ENCODE data around the gene CFAP73. TPM values are rescaled to one million over a fixed set of nuclear protein-coding genes. Genes with fewer than 3 reads are reported as not detected.

Gene CFAP73
- total RNA-seq, 2 donors from 2014 or later = not detected

GRCh38 chr12:113151655-113152054, 2.1 kb downstream of the CFAP73 start:
- ATAC-seq (ENCODE audit: insufficient number of reproducible peaks, low FRiP score, low read depth) (no peak), DNase-seq (ENCODE audit: low spot score) (no peak)
- Histone ChIP-seq H3K4me3 (no peak overlapping the region), H3K36me3 (no peaks in the 10 kb centered on the region), H3K9me3 (peaks cover 3% of the 10 kb centered on the region), H3K27me3 (replicated peaks; ENCODE audit: insufficient read depth) (no peaks in the 10 kb centered on the region), H3K4me1 (ENCODE audit: control insufficient read depth in 1 of 2, low read depth in 2 of 2) (peaks cover 9 to 28% of the 10 kb centered on the region in 2 donors), H3K27ac (no peak overlapping the region)
- no peak for TF ChIP-seq CTCF (IDR thresholded peaks at IDR 0.05)

- peaks cover 9 to 28% of the 10 kb centered on the region in 2 donors for H3K4me1 ChIP-seq (ENCODE audit: control insufficient read depth in 1 of 2, low read depth in 2 of 2)
- H3K4me3 ChIP-seq = peak overlapping the region; percentile 72
- ATAC-seq (ENCODE audit: insufficient number of reproducible peaks, low FRiP score, low read depth) = no peak
- no peaks in the 10 kb centered on the region for H3K36me3 ChIP-seq
- no peaks in the 10 kb centered on the region for H3K9me3 ChIP-seq
- no peak for TF ChIP-seq CTCF (IDR thresholded peaks at IDR 0.05)
- no peak for DNase-seq (ENCODE audit: low spot score)
- no peaks in the 10 kb centered on the region for H3K27me3 ChIP-seq (replicated peaks; ENCODE audit: insufficient read depth)
- H3K27ac ChIP-seq = no peak overlapping the region
These were observed 2.8 kb downstream of the CFAP73 start for GRCh38 chr12:113152196-113152834.

- H3K4me1 ChIP-seq (ENCODE audit: control insufficient read depth in 1 of 2, low read depth in 2 of 2) = peaks cover 9 to 28% of the 10 kb centered on the region in 2 donors
- no peak overlapping the region for H3K27ac ChIP-seq
- peak overlapping the region; percentile 72 for H3K4me3 ChIP-seq
- TF ChIP-seq CTCF (IDR thresholded peaks at IDR 0.05) = peak; percentile 15
- no peaks in the 10 kb centered on the region for H3K9me3 ChIP-seq
- ATAC-seq (ENCODE audit: insufficient number of reproducible peaks, low FRiP score, low read depth) (no peak), DNase-seq (ENCODE audit: low spot score) (no peak)
- peaks cover 4% of the 10 kb centered on the region for H3K36me3 ChIP-seq
- no peaks in the 10 kb centered on the region for H3K27me3 ChIP-seq (replicated peaks; ENCODE audit: insufficient read depth)
These were observed 3.6 kb downstream of the CFAP73 start for GRCh38 chr12:113152835-113153814.

- no peaks in the 10 kb centered on the region for H3K27me3 ChIP-seq (replicated peaks; ENCODE audit: insufficient read depth)
- H3K4me3 ChIP-seq = peak overlapping the region; percentile 26
- peaks cover 16% of the 10 kb centered on the region for H3K36me3 ChIP-seq
- H3K4me1 ChIP-seq (ENCODE audit: control insufficient read depth in 1 of 2, low read depth in 2 of 2) = peaks cover 9 to 28% of the 10 kb centered on the region in 2 donors
- H3K9me3 ChIP-seq = no peaks in the 10 kb centered on the region
- TF ChIP-seq CTCF (IDR thresholded peaks at IDR 0.05) = no peak
- DNase-seq (ENCODE audit: low spot score) (no peak), ATAC-seq (ENCODE audit: insufficient number of reproducible peaks, low FRiP score, low read depth) (no peak)
- H3K27ac ChIP-seq = no peak overlapping the region
These were observed 4.9 kb downstream of the CFAP73 start for GRCh38 chr12:113154351-113154973.

GRCh38 chr12:113155060-113155459, 5.5 kb downstream of the CFAP73 start:
- Histone ChIP-seq H3K27me3 (replicated peaks; ENCODE audit: insufficient read depth) (no peaks in the 10 kb centered on the region), H3K4me3 (no peak overlapping the region), H3K36me3 (peaks cover 22% of the 10 kb centered on the region), H3K4me1 (ENCODE audit: control insufficient read depth in 1 of 2, low read depth in 2 of 2) (peaks cover 9 to 24% of the 10 kb centered on the region in 2 donors), H3K27ac (no peak overlapping the region), H3K9me3 (no peaks in the 10 kb centered on the region)
- no peak for TF ChIP-seq CTCF (IDR thresholded peaks at IDR 0.05)
- DNase-seq (ENCODE audit: low spot score) (no peak), ATAC-seq (ENCODE audit: insufficient number of reproducible peaks, low FRiP score, low read depth) (no peak)

All from thoracic aorta (tissue), 2 donors.